A673 (cell line): ENCODE measurements around the gene COL9A1.

Experiments used
- EZH2 ChIP-seq: fragments of 200-600 bp; sonication (generic); IDR thresholded peaks from 2 replicates; pipeline ENCODE4 v1.6.1; 2017; ENCODE audit warnings: borderline replicate concordance, low read depth, mild to moderate bottlenecking, mixed read lengths, antibody characterized with exemption, low read length; ENCODE audit not compliant: poor library complexity, severe bottlenecking
- TF ChIP-seq, protein P1 (sequence below): fragments of 300-800, 200-600 bp; sonication (generic); conservative IDR thresholded peaks from 2 replicates; pipeline ENCODE4 v1.5.1; 2017; ENCODE audit warnings: low read depth, mild to moderate bottlenecking, antibody characterized with exemption, low read length, moderate library complexity, mixed read lengths

DNA sequence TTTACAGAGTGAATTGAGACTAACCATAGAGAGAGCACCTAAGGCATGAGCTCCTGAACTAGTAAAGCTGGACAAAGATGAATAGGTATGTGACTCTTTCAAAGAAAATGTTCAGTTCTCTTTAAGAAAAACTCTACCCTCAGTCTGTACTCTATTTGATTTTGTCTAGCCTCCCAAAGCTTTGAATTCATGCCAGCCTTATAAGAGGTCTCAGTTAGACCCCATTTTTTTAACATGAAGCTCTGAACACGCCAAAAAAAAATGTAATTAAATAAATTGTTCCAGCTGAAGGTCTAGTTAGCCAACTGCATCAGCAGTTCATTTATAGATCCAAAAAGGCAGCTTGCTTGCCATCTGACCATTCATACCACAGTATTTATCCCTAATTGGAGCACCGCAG, 71.6 kb downstream of the COL9A1 start:
- TF ChIP-seq, protein P1, sequence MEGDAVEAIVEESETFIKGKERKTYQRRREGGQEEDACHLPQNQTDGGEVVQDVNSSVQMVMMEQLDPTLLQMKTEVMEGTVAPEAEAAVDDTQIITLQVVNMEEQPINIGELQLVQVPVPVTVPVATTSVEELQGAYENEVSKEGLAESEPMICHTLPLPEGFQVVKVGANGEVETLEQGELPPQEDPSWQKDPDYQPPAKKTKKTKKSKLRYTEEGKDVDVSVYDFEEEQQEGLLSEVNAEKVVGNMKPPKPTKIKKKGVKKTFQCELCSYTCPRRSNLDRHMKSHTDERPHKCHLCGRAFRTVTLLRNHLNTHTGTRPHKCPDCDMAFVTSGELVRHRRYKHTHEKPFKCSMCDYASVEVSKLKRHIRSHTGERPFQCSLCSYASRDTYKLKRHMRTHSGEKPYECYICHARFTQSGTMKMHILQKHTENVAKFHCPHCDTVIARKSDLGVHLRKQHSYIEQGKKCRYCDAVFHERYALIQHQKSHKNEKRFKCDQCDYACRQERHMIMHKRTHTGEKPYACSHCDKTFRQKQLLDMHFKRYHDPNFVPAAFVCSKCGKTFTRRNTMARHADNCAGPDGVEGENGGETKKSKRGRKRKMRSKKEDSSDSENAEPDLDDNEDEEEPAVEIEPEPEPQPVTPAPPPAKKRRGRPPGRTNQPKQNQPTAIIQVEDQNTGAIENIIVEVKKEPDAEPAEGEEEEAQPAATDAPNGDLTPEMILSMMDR = no peak
- no peak for TF ChIP-seq EZH2
